BJ (cell line): ENCODE results near the gene ARHGAP25. TPM values are rescaled to one million over a fixed set of nuclear protein-coding genes. Genes with fewer than 3 reads are reported as not detected.

ENCODE experiments used
- CTCF ChIA-PET: fragments of 350-600 bp; formaldehyde crosslinking; extraction: SDS; loops from one replicate; lab custom pipeline; 2021; ENCODE audit warnings: antibody characterized with exemption, inconsistent platforms; lab: Yijun Ruan, JAX
- POLR2A ChIA-PET: fragments of 300-600 bp; sonication (Branson Sonifier 250); formaldehyde crosslinking; extraction: SDS; loops from one replicate; lab custom pipeline; 2021; ENCODE audit warnings: antibody characterized with exemption; lab: Charles Lee
- DNase-seq: peaks from one replicate; pipeline ENCODE4 v3.0.0-alpha.2; 2011; ENCODE audit warnings: low read depth
- H3K27me3 ChIP-seq: 2 replicates; pipeline ENCODE4 v1.6.0; 2011; ENCODE audit warnings: low read length; ENCODE audit not compliant: control insufficient read depth, insufficient read depth
- H3K36me3 ChIP-seq: 2 replicates; pipeline ENCODE4 v1.5.1; 2011; ENCODE audit warnings: low read length; ENCODE audit not compliant: control insufficient read depth, insufficient read depth
- H3K4me3 ChIP-seq: 2 replicates; pipeline ENCODE4 v1.5.1; 2011; ENCODE audit warnings: low read depth, mild to moderate bottlenecking, control low read depth, low read length
- CTCF ChIP-seq: IDR thresholded peaks from 2 replicates; pipeline ENCODE4 v1.5.1; 2011; ENCODE audit warnings: low read depth, mild to moderate bottlenecking, control low read depth, inconsistent platforms, low read length, moderate library complexity; ENCODE audit not compliant: insufficient read depth
- polyA plus RNA-seq: library from polyadenylated mRNA; depleted of rRNA; stranded (reverse); fragments of >200 nt; gene quantifications from 2 replicates; pipeline ENCODE4 v1.2.3, GENCODE V29; 2011

ARHGAP25 gene
- polyA plus RNA-seq, 1 experiment, result not detected

DNA sequence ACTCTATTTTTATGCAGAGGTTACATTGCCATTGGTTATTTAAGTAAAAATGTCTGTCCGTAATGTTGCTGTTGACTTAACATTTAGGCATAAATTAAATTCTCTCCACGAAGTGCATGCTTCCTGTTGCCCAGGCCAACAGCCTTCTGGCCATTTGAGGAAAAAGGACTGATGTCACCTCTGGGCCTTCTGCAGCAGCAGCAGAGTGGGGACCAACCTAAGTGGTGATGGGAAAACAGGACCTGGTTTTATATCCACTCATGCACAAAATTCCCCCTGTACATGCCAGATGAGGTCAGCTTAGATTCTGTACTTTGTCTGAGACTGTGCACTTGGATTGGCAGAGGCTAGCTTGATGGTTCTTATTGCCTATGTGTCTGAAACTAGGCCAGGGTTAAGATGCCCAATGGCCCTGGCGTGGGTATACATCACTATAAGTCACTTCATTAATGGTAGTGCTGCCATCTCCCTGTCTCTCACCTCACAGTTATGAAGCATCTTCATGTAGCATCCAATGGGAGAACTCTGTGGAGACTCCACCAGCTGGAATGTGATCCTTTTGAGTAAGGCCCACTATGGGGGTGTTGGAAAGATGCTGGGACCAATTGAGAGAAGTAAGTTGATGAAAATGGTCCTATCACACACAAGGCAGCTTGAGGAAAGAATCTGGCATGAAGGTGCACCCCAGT lies 4.4 kb downstream of the ARHGAP25 start:
- Histone ChIP-seq H3K27me3 (peaks cover 1% of the 10 kb centered on the region; the same call in 1 of the 2 replicates), H3K4me3 (no peak overlapping the region)
- TF ChIP-seq CTCF, result no peak

DNA sequence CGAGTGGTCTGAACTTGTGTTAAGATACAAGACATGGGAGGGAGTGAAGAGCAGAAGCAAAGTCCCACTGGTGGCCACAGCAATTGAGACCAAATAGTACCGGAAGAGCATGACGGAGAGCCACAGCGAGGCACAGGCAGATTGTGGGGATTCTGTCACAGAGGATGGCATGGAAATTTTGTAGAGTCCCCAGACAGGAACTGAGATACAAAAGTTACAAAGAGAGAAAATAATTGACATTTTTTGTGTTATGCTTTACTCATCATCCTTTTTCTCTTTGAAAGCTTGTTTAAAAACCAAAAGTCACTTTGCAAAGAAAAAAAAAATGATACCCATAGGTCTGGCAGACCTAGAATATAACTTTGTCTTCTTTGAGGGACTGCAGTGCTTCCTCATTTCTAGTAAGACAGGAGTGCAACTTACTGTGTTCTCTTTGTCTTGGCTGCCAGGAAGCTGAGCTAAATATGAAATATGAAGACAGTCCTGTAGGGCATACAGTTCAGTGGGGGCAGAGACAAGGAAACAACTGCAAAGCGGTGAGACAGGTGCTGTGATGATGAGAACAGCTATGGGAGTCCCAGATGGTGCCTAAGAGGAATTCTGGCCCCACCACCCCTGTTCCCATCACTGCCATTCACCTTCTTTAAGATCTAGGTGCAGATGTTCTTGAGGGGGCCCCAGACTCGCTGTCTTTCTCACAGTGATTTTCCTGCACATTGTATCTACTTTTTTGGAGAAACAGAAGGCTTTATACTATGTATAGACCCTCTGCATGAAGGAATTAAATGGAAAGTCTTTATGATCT lies 5.2 kb downstream of the ARHGAP25 start:
- TF ChIP-seq CTCF, result no peak
- DNase-seq, result no peak
- CTCF ChIA-PET, result interaction anchor here (1.7 to 4.6 kb wide), 4 partner anchors 8 to 185 kb away, joined by 4 to 29 read pairs (median 10); no protein-coding TSS in a partner anchor
- POLR2A ChIA-PET, result interaction anchor here (1.0 to 1.2 kb wide), 2 partner anchors 12 to 168 kb away, joined by 3 to 4 read pairs; no protein-coding TSS in a partner anchor
- H3K36me3 ChIP-seq, result no peaks in the 10 kb centered on the region
- no peak overlapping the region for H3K4me3 ChIP-seq
- peaks cover 1% of the 10 kb centered on the region; the same call in 1 of the 2 replicates for H3K27me3 ChIP-seq

More for the DNA sequence above, 4.4 kb downstream of the ARHGAP25 start:
- CTCF ChIA-PET, result interaction anchor here (1.7 to 4.6 kb wide), 2 partner anchors 8 to 13 kb away, joined by 5 to 29 read pairs; no protein-coding TSS in a partner anchor
- POLR2A ChIA-PET, result interaction anchor here (1.2 kb wide), 1 partner anchor 169 kb away, joined by 4 read pairs; no protein-coding TSS in a partner anchor
- no peaks in the 10 kb centered on the region for H3K36me3 ChIP-seq
- no peak for DNase-seq

DNA sequence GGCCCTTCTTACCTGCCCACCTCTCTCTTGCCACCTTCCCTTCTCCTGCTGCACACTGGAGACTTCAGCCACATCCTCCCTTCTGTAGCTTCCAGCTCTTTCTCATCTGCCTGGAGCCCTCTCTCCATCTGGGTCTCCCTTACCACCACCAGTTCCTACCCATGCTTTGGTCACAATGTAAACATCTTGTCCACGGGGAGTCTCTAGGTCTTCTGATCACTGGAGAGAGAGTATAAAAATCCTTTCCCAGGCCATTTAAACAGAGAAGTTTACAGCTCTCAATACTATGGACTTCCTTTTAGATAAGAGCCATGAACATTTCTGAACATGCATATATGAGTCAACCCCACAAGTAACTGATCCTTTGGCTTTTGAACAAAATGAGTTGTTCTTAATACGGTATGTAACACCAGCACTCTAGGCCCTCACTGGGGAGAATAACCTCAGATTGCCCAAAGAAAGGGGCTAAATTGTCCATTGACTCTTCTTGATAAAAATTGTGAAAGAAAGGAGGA lies 5.8 kb downstream of the ARHGAP25 start:
- no peak for TF ChIP-seq CTCF
- H3K27me3 ChIP-seq, result no peaks in the 10 kb centered on the region
- CTCF ChIA-PET, result interaction anchor here (1.7 to 4.6 kb wide), 5 partner anchors 9 to 277 kb away, joined by 4 to 29 read pairs (median 9); no protein-coding TSS in a partner anchor
- H3K4me3 ChIP-seq, result no peak overlapping the region
- POLR2A ChIA-PET, result interaction anchor here (1.0 to 1.2 kb wide), 2 partner anchors 11 to 168 kb away, joined by 3 to 4 read pairs; no protein-coding TSS in a partner anchor
- H3K36me3 ChIP-seq, result no peaks in the 10 kb centered on the region
- DNase-seq, result no peak

DNA sequence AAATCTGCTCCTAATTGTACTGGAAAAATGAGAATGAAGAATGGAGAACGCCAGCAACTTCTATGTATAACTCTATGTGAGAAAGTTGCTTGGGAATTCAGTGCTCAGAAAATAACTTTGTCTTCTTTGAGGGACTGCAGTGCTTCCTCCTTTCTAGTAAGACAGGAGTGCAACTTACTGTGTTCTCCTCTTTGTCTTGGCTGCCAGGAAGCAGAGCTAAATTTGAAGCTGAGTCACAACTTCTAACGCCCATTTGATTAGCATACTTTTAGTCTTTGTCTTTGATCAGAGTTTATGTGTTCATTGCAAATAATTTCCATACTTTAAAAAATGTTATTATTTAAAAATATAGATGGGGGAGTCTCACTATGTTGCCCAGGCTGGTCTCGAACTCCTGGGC lies 6.6 kb downstream of the ARHGAP25 start:
- ChIA-PET CTCF (interaction anchor here (0.8 to 4.6 kb wide), 6 partner anchors 11 to 278 kb away, joined by 3 to 29 read pairs (median 8); no protein-coding TSS in a partner anchor), POLR2A (no interaction called here)
- H3K36me3 ChIP-seq, result no peaks in the 10 kb centered on the region
- no peak overlapping the region for H3K4me3 ChIP-seq
- no peak for TF ChIP-seq CTCF
- H3K27me3 ChIP-seq, result no peaks in the 10 kb centered on the region
- no peak for DNase-seq
